Measurements from ENCODE around the gene PDGFD. TPM values are rescaled to one million over a fixed set of nuclear protein-coding genes. Genes with fewer than 3 reads are reported as not detected.

The PDGFD gene
- total RNA-seq, 1 experiment from 2014 or later: 2.6 TPM

DNA sequence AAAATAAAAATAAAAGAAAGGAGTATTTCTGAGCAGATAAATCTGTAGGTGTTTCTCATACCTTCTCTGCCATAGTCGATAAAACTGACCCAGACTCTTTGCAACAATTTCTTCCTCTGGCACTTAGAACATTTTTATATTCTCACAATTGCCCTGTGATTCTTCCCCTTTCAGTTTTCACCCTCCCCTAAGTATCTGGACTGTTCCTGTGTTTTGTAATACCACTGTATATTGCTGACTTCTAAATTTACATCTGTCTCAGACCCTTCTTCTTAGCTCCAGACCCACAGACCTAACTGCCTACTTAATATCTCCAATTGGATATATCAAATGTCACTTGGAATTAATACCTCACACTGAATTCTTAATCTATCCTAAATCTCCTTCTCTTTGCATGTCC, 261.0 kb downstream of the PDGFD start:
- H3K4me1 Mint-ChIP-seq: peaks cover 4% of the 10 kb centered on the region
- no peak overlapping the region for H3K27ac Mint-ChIP-seq
- no peak overlapping the region for H3K4me3 Mint-ChIP-seq
- 0 out of 2 replicates have a peak, but pooled peaks cover 5% of the 10 kb centered on the region for H3K36me3 Mint-ChIP-seq
- ATAC-seq: no peak
- ChIA-PET CTCF (no interaction called here), POLR2A (no interaction called here)
- H3K27me3 Mint-ChIP-seq (ENCODE audit: low read depth): no peaks in the 10 kb centered on the region
- H3K9me3 Mint-ChIP-seq: peaks cover 11% of the 10 kb centered on the region
- no peak for DNase-seq (ENCODE audit: low spot score)
- TF ChIP-seq JAZF1 (CRISPR knock-in tag; IDR thresholded peaks at IDR 0.05) (no peak), CREB1 (CRISPR knock-in tag; IDR thresholded peaks at IDR 0.05) (no peak), ZNF121 (CRISPR knock-in tag; IDR thresholded peaks at IDR 0.05) (no peak), ELF4 (CRISPR knock-in tag; IDR thresholded peaks at IDR 0.05; ENCODE audit: low read depth) (no peak), JUN (CRISPR knock-in tag; IDR thresholded peaks at IDR 0.05) (no peak), MXD4 (CRISPR knock-in tag; IDR thresholded peaks at IDR 0.05; ENCODE audit: borderline replicate concordance) (no peak), FOXK1 (CRISPR knock-in tag; IDR thresholded peaks at IDR 0.05) (no peak), MYBL2 (CRISPR knock-in tag; IDR thresholded peaks at IDR 0.05) (no peak), EMX1 (CRISPR knock-in tag; IDR thresholded peaks at IDR 0.05) (no peak), NR2C2 (CRISPR knock-in tag; IDR thresholded peaks at IDR 0.05) (no peak), GRHL2 (CRISPR knock-in tag; IDR thresholded peaks at IDR 0.05; ENCODE audit: insufficient replicate concordance, severe bottlenecking) (no peak), CBFB (CRISPR knock-in tag; IDR thresholded peaks at IDR 0.05; ENCODE audit: low read depth) (no peak), RELA (CRISPR knock-in tag; IDR thresholded peaks at IDR 0.05; ENCODE audit: borderline replicate concordance) (no peak), KAT7 (CRISPR knock-in tag; IDR thresholded peaks at IDR 0.05; ENCODE audit: borderline replicate concordance) (no peak), ZNF232 (CRISPR knock-in tag; IDR thresholded peaks at IDR 0.05) (no peak)
- TF ChIP-seq, protein P1, sequence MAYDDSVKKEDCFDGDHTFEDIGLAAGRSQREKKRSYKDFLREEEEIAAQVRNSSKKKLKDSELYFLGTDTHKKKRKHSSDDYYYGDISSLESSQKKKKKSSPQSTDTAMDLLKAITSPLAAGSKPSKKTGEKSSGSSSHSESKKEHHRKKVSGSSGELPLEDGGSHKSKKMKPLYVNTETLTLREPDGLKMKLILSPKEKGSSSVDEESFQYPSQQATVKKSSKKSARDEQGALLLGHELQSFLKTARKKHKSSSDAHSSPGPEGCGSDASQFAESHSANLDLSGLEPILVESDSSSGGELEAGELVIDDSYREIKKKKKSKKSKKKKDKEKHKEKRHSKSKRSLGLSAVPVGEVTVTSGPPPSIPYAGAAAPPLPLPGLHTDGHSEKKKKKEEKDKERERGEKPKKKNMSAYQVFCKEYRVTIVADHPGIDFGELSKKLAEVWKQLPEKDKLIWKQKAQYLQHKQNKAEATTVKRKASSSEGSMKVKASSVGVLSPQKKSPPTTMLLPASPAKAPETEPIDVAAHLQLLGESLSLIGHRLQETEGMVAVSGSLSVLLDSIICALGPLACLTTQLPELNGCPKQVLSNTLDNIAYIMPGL (CRISPR knock-in tag; IDR thresholded peaks at IDR 0.05): no peak
- TF ChIP-seq, protein P2, sequence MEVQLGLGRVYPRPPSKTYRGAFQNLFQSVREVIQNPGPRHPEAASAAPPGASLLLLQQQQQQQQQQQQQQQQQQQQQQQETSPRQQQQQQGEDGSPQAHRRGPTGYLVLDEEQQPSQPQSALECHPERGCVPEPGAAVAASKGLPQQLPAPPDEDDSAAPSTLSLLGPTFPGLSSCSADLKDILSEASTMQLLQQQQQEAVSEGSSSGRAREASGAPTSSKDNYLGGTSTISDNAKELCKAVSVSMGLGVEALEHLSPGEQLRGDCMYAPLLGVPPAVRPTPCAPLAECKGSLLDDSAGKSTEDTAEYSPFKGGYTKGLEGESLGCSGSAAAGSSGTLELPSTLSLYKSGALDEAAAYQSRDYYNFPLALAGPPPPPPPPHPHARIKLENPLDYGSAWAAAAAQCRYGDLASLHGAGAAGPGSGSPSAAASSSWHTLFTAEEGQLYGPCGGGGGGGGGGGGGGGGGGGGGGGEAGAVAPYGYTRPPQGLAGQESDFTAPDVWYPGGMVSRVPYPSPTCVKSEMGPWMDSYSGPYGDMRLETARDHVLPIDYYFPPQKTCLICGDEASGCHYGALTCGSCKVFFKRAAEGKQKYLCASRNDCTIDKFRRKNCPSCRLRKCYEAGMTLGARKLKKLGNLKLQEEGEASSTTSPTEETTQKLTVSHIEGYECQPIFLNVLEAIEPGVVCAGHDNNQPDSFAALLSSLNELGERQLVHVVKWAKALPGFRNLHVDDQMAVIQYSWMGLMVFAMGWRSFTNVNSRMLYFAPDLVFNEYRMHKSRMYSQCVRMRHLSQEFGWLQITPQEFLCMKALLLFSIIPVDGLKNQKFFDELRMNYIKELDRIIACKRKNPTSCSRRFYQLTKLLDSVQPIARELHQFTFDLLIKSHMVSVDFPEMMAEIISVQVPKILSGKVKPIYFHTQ (CRISPR knock-in tag; IDR thresholded peaks at IDR 0.05): no peak
- TF ChIP-seq, protein P3, sequence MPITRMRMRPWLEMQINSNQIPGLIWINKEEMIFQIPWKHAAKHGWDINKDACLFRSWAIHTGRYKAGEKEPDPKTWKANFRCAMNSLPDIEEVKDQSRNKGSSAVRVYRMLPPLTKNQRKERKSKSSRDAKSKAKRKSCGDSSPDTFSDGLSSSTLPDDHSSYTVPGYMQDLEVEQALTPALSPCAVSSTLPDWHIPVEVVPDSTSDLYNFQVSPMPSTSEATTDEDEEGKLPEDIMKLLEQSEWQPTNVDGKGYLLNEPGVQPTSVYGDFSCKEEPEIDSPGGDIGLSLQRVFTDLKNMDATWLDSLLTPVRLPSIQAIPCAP (CRISPR knock-in tag; IDR thresholded peaks at IDR 0.05): no peak

DNA sequence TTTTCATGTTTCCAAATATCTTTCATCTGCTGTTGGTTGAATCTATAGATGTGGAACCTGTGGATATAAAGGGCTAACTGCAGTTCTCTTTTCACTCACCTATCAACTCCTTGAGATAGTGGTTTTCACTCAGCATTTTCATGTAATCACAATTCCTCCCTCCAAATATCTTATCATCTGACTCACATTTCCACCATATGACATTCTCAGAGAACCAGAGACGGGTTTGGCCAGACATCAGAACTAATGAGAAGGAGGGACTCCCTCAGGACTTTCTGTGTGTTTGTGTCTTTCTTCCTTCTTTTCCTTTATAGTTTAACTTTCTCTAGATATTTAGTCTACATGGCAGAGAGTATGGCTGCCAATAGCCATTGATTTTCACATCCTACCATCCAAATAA, 262.3 kb downstream of the PDGFD start:
- ChIA-PET CTCF (no interaction called here), POLR2A (no interaction called here)
- peaks cover 4% of the 10 kb centered on the region for H3K4me1 Mint-ChIP-seq
- peaks cover 11% of the 10 kb centered on the region for H3K9me3 Mint-ChIP-seq
- ATAC-seq: no peak
- H3K27me3 Mint-ChIP-seq (ENCODE audit: low read depth): no peaks in the 10 kb centered on the region
- H3K36me3 Mint-ChIP-seq: 0 out of 2 replicates have a peak, but pooled peaks cover 5% of the 10 kb centered on the region
- H3K4me3 Mint-ChIP-seq: no peak overlapping the region
- DNase-seq (ENCODE audit: low spot score): no peak
- H3K27ac Mint-ChIP-seq: no peak overlapping the region
- no peak for TF ChIP-seq ATF1 (CRISPR knock-in tag; IDR thresholded peaks at IDR 0.05)
- TF ChIP-seq NR2C2 (CRISPR knock-in tag; IDR thresholded peaks at IDR 0.05): no peak
- TF ChIP-seq, protein P4, sequence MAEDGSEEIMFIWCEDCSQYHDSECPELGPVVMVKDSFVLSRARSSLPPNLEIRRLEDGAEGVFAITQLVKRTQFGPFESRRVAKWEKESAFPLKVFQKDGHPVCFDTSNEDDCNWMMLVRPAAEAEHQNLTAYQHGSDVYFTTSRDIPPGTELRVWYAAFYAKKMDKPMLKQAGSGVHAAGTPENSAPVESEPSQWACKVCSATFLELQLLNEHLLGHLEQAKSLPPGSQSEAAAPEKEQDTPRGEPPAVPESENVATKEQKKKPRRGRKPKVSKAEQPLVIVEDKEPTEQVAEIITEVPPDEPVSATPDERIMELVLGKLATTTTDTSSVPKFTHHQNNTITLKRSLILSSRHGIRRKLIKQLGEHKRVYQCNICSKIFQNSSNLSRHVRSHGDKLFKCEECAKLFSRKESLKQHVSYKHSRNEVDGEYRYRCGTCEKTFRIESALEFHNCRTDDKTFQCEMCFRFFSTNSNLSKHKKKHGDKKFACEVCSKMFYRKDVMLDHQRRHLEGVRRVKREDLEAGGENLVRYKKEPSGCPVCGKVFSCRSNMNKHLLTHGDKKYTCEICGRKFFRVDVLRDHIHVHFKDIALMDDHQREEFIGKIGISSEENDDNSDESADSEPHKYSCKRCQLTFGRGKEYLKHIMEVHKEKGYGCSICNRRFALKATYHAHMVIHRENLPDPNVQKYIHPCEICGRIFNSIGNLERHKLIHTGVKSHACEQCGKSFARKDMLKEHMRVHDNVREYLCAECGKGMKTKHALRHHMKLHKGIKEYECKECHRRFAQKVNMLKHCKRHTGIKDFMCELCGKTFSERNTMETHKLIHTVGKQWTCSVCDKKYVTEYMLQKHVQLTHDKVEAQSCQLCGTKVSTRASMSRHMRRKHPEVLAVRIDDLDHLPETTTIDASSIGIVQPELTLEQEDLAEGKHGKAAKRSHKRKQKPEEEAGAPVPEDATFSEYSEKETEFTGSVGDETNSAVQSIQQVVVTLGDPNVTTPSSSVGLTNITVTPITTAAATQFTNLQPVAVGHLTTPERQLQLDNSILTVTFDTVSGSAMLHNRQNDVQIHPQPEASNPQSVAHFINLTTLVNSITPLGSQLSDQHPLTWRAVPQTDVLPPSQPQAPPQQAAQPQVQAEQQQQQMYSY (CRISPR knock-in tag; IDR thresholded peaks at IDR 0.05): no peak
- TF ChIP-seq, protein P3 (CRISPR knock-in tag; IDR thresholded peaks at IDR 0.05): no peak
- no peak for TF ChIP-seq KAT7 (CRISPR knock-in tag; IDR thresholded peaks at IDR 0.05; ENCODE audit: borderline replicate concordance)
- TF ChIP-seq, protein P5, sequence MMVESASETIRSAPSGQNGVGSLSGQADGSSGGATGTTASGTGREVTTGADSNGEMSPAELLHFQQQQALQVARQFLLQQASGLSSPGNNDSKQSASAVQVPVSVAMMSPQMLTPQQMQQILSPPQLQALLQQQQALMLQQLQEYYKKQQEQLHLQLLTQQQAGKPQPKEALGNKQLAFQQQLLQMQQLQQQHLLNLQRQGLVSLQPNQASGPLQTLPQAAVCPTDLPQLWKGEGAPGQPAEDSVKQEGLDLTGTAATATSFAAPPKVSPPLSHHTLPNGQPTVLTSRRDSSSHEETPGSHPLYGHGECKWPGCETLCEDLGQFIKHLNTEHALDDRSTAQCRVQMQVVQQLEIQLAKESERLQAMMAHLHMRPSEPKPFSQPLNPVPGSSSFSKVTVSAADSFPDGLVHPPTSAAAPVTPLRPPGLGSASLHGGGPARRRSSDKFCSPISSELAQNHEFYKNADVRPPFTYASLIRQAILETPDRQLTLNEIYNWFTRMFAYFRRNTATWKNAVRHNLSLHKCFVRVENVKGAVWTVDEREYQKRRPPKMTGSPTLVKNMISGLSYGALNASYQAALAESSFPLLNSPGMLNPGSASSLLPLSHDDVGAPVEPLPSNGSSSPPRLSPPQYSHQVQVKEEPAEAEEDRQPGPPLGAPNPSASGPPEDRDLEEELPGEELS (CRISPR knock-in tag; IDR thresholded peaks at IDR 0.05): no peak
- TF ChIP-seq, protein P6, sequence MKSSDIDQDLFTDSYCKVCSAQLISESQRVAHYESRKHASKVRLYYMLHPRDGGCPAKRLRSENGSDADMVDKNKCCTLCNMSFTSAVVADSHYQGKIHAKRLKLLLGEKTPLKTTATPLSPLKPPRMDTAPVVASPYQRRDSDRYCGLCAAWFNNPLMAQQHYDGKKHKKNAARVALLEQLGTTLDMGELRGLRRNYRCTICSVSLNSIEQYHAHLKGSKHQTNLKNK (CRISPR knock-in tag; IDR thresholded peaks at IDR 0.05): no peak
- TF ChIP-seq PRRX2 (CRISPR knock-in tag; IDR thresholded peaks at IDR 0.05): no peak
- TF ChIP-seq, protein P7, sequence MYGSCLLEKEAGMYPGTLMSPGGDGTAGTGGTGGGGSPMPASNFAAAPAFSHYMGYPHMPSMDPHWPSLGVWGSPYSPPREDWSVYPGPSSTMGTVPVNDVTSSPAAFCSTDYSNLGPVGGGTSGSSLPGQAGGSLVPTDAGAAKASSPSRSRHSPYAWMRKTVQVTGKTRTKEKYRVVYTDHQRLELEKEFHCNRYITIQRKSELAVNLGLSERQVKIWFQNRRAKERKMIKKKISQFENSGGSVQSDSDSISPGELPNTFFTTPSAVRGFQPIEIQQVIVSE (CRISPR knock-in tag; IDR thresholded peaks at IDR 0.05; ENCODE audit: borderline replicate concordance): no peak

Measured in WTC11 (cell line).